ENCODE results near the gene SNX3. TPM values are rescaled to one million over a fixed set of nuclear protein-coding genes. Genes with fewer than 3 reads are reported as not detected.
"Not testable (repeated sequence)": the region's sequence is repeated elsewhere in the genome, so short reads cannot be mapped to it uniquely, and the experiment has no call there.

Gene SNX3
- total and polyA plus RNA-seq, 2 donors (not counting 1 experiment from before 2014, with no cell fraction given): 96.0 to 130 TPM

- ChIA-PET CTCF (interaction anchor here (1.1 kb wide), 1 partner anchor 38 kb away, joined by 4 read pairs; no protein-coding TSS in a partner anchor), POLR2A (interaction anchor here (0.6 kb wide), 1 partner anchor 13 kb away, joined by 5 read pairs; the partner anchor contains the start of gene SNX3)
- intact Hi-C loops (cut with micrococcal nuclease): no loop called here
- TF ChIP-seq CTCF (IDR thresholded peaks at IDR 0.05): no peak
- no peak for TF ChIP-seq EZH2 (IDR thresholded peaks at IDR 0.05; ENCODE audit: borderline replicate concordance, insufficient read depth, low read depth, low read length, poor library complexity, severe bottlenecking)
- Mint-ChIP-seq H3K4me1 (peaks cover under 1% of the 10 kb centered on the region), H3K4me3 (no peak overlapping the region), H3K27me3 (no peaks in the 10 kb centered on the region), H3K27ac (no peak overlapping the region), H3K9me3 (ENCODE audit: insufficient read depth) (no peaks in the 10 kb centered on the region)
- no peaks in the 10 kb centered on the region for H3K36me3 ChIP-seq (replicated peaks in 1 of 2; ENCODE audit: control extremely low read depth in 1 of 2, control insufficient read depth in 1 of 2, extremely low read depth in 1 of 2, insufficient read depth in 2 of 2, low read length in 1 of 2)
- ATAC-seq (ENCODE audit: low read depth): no peak
- no peaks in the 10 kb centered on the region for H3K79me2 ChIP-seq (ENCODE audit: control insufficient read depth, insufficient read depth, low read length)
- H3K27me3 ChIP-seq (replicated peaks in 1 of 4; ENCODE audit: control extremely low read depth in 1 of 4, control insufficient read depth in 3 of 4, insufficient read depth in 4 of 4, low read length in 3 of 4): no peaks in the 10 kb centered on the region
- H3K4me1 ChIP-seq (ENCODE audit: control insufficient read depth in 2 of 2, insufficient read depth in 2 of 2, low read length in 2 of 2): no peaks in the 10 kb centered on the region
- no peak for DNase-seq
- WGBS (ENCODE audit: insufficient coverage): no CpG with 5 or more reads among the region's 2 CpGs
- H3K9ac ChIP-seq (ENCODE audit: low read length): no peak overlapping the region
- no peak overlapping the region for H3K4me2 ChIP-seq (replicated peaks; ENCODE audit: low read depth, low read length, poor library complexity, severe bottlenecking)
- no peaks in the 10 kb centered on the region for H4K20me1 ChIP-seq (ENCODE audit: control insufficient read depth, insufficient read depth, low read length, poor library complexity, severe bottlenecking)
- H2AFZ ChIP-seq (ENCODE audit: insufficient read depth, low read depth, low read length, poor library complexity, severe bottlenecking): no peak overlapping the region
- H3K9me3 ChIP-seq (ENCODE audit: control extremely low read depth in 1 of 3, control insufficient read depth in 2 of 3, insufficient read depth in 1 of 3, low read length in 2 of 3): no peaks in the 10 kb centered on the region
- H3K4me3 ChIP-seq (ENCODE audit: control extremely low read depth in 1 of 5, extremely low read depth in 1 of 5, insufficient read depth in 1 of 5, low read depth in 2 of 5, low read length in 4 of 5): no peak overlapping the region
- no peak overlapping the region for H3K27ac ChIP-seq (ENCODE audit: low read length in 2 of 2)
These were observed 13.7 kb upstream of the SNX3 start for GRCh38 chr6:108274546-108274945.

GRCh38 chr6:108269955-108270354 lies 9.1 kb upstream of the SNX3 start:
- H3K27me3 Mint-ChIP-seq; H3K27ac Mint-ChIP-seq; H3K9me3 ChIP-seq (ENCODE audit: control extremely low read depth in 1 of 3, control insufficient read depth in 2 of 3, insufficient read depth in 1 of 3, low read length in 2 of 3); H3K36me3 ChIP-seq (replicated peaks in 1 of 2; ENCODE audit: control extremely low read depth in 1 of 2, control insufficient read depth in 1 of 2, extremely low read depth in 1 of 2, insufficient read depth in 2 of 2, low read length in 1 of 2); H3K79me2 ChIP-seq (ENCODE audit: control insufficient read depth, insufficient read depth, low read length); H2AFZ ChIP-seq (ENCODE audit: insufficient read depth, low read depth, low read length, poor library complexity, severe bottlenecking); H4K20me1 ChIP-seq (ENCODE audit: control insufficient read depth, insufficient read depth, low read length, poor library complexity, severe bottlenecking); H3K27me3 ChIP-seq (replicated peaks in 1 of 4; ENCODE audit: control extremely low read depth in 1 of 4, control insufficient read depth in 3 of 4, insufficient read depth in 4 of 4, low read length in 3 of 4); CTCF ChIA-PET; H3K4me2 ChIP-seq (replicated peaks; ENCODE audit: low read depth, low read length, poor library complexity, severe bottlenecking); intact Hi-C loops (cut with micrococcal nuclease); H3K9ac ChIP-seq (ENCODE audit: low read length); DNase-seq; POLR2A ChIA-PET; ATAC-seq (ENCODE audit: low read depth); H3K4me1 ChIP-seq (ENCODE audit: control insufficient read depth in 2 of 2, insufficient read depth in 2 of 2, low read length in 2 of 2); H3K9me3 Mint-ChIP-seq (ENCODE audit: insufficient read depth); H3K4me3 ChIP-seq (ENCODE audit: control extremely low read depth in 1 of 5, extremely low read depth in 1 of 5, insufficient read depth in 1 of 5, low read depth in 2 of 5, low read length in 4 of 5); H3K4me3 Mint-ChIP-seq; H3K4me1 Mint-ChIP-seq; H3K27ac ChIP-seq (ENCODE audit: low read length in 2 of 2): not testable (repeated sequence)
- WGBS (ENCODE audit: insufficient coverage): 100% methylated on average over 11 of the region's 31 CpGs

Measured in B cell (primary cell).